A549 (cell line): ENCODE measurements around the gene DYNC2H1. TPM values are rescaled to one million over a fixed set of nuclear protein-coding genes. Genes with fewer than 3 reads are reported as not detected.

Experiments used
- ATAC-seq, 2 experiments: fragments of 200-7000 bp in 1 of 2; fragments of >200 bp in 1 of 2; cut with Nextera tagmentation in 1 of 2; cut with Tn5 transposase in 1 of 2; 3 replicates each; pipeline versions ENCODE4 v1.8.0 to v1.9.1; 2018 to 2020; ENCODE audit warnings: mild to moderate bottlenecking in 1 of 2, moderate library complexity in 1 of 2
- CTCF ChIA-PET: fragments of 300-600 bp; sonication (Branson Sonifier 250); formaldehyde crosslinking; extraction: SDS; loops from one replicate; lab custom pipeline; 2021; ENCODE audit warnings: antibody characterized with exemption, inconsistent platforms; lab: Yijun Ruan, JAX
- POLR2A ChIA-PET: fragments of 350-600 bp; formaldehyde crosslinking; extraction: SDS; loops from one replicate; lab custom pipeline; 2021; ENCODE audit warnings: antibody characterized with exemption, inconsistent platforms; lab: Yijun Ruan, JAX
- DNase-seq, 2 experiments: peaks; one replicate each; pipeline versions ENCODE4 v3.0.0 to v3.0.0-alpha.2; 2011 to 2016; ENCODE audit warnings: low read depth in 1 of 2, low spot score in 1 of 2
- FAIRE-seq: peaks from 2 replicates; lab custom pipeline; 2011; peaks lifted over from hg19 to GRCh38; lab: Jason Lieb, UNC
- H3K27ac ChIP-seq, 2 experiments: fragments of >200 bp; sonication (Bioruptor Twin); formaldehyde crosslinking; 3 replicates each; pipeline ENCODE4 v1.5.1; 2016 to 2017
- H3K4me1 ChIP-seq: fragments of >200 bp; sonication (Bioruptor Twin); formaldehyde crosslinking; 3 replicates; pipeline ENCODE4 v1.6.1; 2016
- H3K4me2 ChIP-seq: fragments of >200 bp; sonication (Bioruptor Twin); formaldehyde crosslinking; 3 replicates; pipeline ENCODE4 v1.6.1; 2016
- H3K4me3 ChIP-seq: fragments of >200 bp; sonication (Bioruptor Twin); formaldehyde crosslinking; 3 replicates; pipeline ENCODE4 v1.5.1; 2016
- H3K9me3 ChIP-seq: fragments of >200 bp; sonication (Bioruptor Twin); formaldehyde crosslinking; 3 replicates; pipeline ENCODE4 v1.6.1; 2016
- CBX2 ChIP-seq: fragments of 200-600 bp; sonication (generic); IDR thresholded peaks from 2 replicates; pipeline ENCODE4 v1.6.1; 2016; ENCODE audit warnings: low read depth, mild to moderate bottlenecking, borderline replicate concordance
- ESRRA ChIP-seq: fragments of 150-350 bp; IDR thresholded peaks from 2 replicates; pipeline ENCODE4 v1.6.1; 2014; ENCODE audit warnings: mild to moderate bottlenecking, low read length, borderline replicate concordance
- HDAC2 ChIP-seq: fragments of 200-600 bp; sonication (generic); IDR thresholded peaks from 2 replicates; pipeline ENCODE4 v1.6.1; 2016
- HOXA7 ChIP-seq: fragments of 250-450 bp; sonication (Bioruptor Pico); IDR thresholded peaks from 2 replicates; pipeline ENCODE4 v1.5.0; 2020; ENCODE audit warnings: mild to moderate bottlenecking, moderate library complexity
- HOXB5 ChIP-seq: fragments of 250-450 bp; sonication (Bioruptor Pico); IDR thresholded peaks from 2 replicates; pipeline ENCODE4 v1.5.0; 2020; ENCODE audit warnings: mild to moderate bottlenecking, moderate library complexity
- JUN ChIP-seq, 2 experiments: fragments of >200 bp; sonication (Bioruptor Twin); formaldehyde crosslinking; IDR thresholded peaks; 2 replicates in 1 of 2; 3 replicates in 1 of 2; pipeline ENCODE4 v1.6.1; 2016 to 2017
- KDM1A ChIP-seq: fragments of 200-600 bp; sonication (generic); IDR thresholded peaks from 2 replicates; pipeline ENCODE4 v1.6.1; 2016; ENCODE audit warnings: low read depth, mild to moderate bottlenecking
- MAZ ChIP-seq: fragments of 150-350 bp; IDR thresholded peaks from 2 replicates; pipeline ENCODE4 v1.6.1; 2014; ENCODE audit warnings: antibody characterized with exemption, low read depth, low read length, borderline replicate concordance
- NR3C1 ChIP-seq: fragments of >200 bp; sonication (Bioruptor Twin); formaldehyde crosslinking; IDR thresholded peaks from 3 replicates; pipeline ENCODE4 v1.6.1; 2017
- PHF8 ChIP-seq: fragments of 200-600 bp; sonication (generic); IDR thresholded peaks from 2 replicates; pipeline ENCODE4 v1.6.1; 2016; ENCODE audit warnings: low read depth, mild to moderate bottlenecking, antibody characterized with exemption, moderate library complexity, borderline replicate concordance
- RNF2 ChIP-seq: fragments of 200-600 bp; sonication (generic); IDR thresholded peaks from 2 replicates; pipeline ENCODE4 v1.6.1; 2016; ENCODE audit warnings: low read depth, mild to moderate bottlenecking, antibody characterized with exemption, moderate library complexity, borderline replicate concordance
- SREBF2 ChIP-seq: fragments of 450-650 bp; IDR thresholded peaks from 2 replicates; pipeline ENCODE4 v1.6.1; 2014; ENCODE audit warnings: mild to moderate bottlenecking, moderate library complexity
- TFCP2L1 ChIP-seq: fragments of 250-450 bp; sonication (Bioruptor Pico); IDR thresholded peaks from 2 replicates; pipeline ENCODE4 v1.5.0; 2021; ENCODE audit warnings: mild to moderate bottlenecking
- ZNF302 ChIP-seq: fragments of 250-450 bp; sonication (Bioruptor Pico); IDR thresholded peaks from 2 replicates; pipeline ENCODE4 v1.9.0; 2021; ENCODE audit warnings: inconsistent platforms, mild to moderate bottlenecking, moderate library complexity
- ZSCAN20 ChIP-seq: fragments of 250-450 bp; sonication (Bioruptor Pico); IDR thresholded peaks from 2 replicates; pipeline ENCODE4 v1.8.0; 2022; ENCODE audit warnings: mild to moderate bottlenecking, moderate library complexity
- WGBS: methylation state at CpG from one replicate; pipeline ENCODE4 v1.1.6; 2017; ENCODE audit errors: missing lambda C conversion rate; 5-methylcytosine and 5-hydroxymethylcytosine counted together
- polyA plus RNA-seq, 4 experiments: library from polyadenylated mRNA; depleted of rRNA in 3 of 4; stranded (reverse); fragments of >200 nt; fragmentation: RNase III in 1 of 4; extraction: RNeasy Plus Mini Kit Qiagen cat#74134 plus additional on column Dnase treatment in 1 of 4; gene quantifications; 2 replicates in 3 of 4; 3 replicates in 1 of 4; pipeline ENCODE4 v1.2.3, GENCODE V29; 2011 to 2017
- TF ChIP-seq, protein P1 (sequence below): fragments of 250-450 bp; sonication (Bioruptor Pico); IDR thresholded peaks from 2 replicates; pipeline ENCODE4 v1.5.0; 2020; ENCODE audit warnings: low read depth, mild to moderate bottlenecking, moderate library complexity
- TF ChIP-seq, protein P2 (sequence below): IDR thresholded peaks from 2 replicates; pipeline ENCODE4 v1.6.1; 2012; ENCODE audit warnings: low read depth, borderline replicate concordance
- TF ChIP-seq, protein P3 (sequence below): fragments of >200 bp; sonication (Bioruptor Twin); formaldehyde crosslinking; IDR thresholded peaks from 2 replicates; pipeline ENCODE4 v1.6.1; 2016
- TF ChIP-seq, protein P4 (sequence below): IDR thresholded peaks from 2 replicates; pipeline ENCODE4 v1.6.1; 2012
- TF ChIP-seq, protein P5 (sequence below): fragments of 200-600 bp; sonication (generic); IDR thresholded peaks from 2 replicates; pipeline ENCODE4 v1.6.1; 2016; ENCODE audit warnings: antibody characterized with exemption, mild to moderate bottlenecking, moderate library complexity

Gene DYNC2H1
- polyA plus RNA-seq, 2 of the 4 experiments (the other 2 are of a cell fraction), result 4.9 to 14.8 TPM

DNA sequence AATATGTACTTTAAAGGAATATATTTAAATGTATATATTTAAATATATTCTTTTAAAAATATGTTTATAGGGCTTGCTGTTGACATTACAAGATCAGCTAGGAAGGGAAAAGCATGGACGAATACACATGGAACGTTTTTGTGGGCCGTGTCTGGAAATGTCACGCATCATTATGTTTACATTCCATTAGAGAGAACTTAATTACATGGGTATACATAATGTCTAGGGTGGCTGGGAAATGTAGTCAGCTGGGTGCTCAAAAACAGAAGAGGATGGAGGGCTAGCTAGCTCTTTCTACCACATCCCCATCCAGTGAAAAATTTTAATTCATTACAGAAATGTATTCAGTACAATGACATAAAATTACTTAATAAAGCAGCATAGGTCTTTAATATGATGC is 371.2 kb downstream of the DYNC2H1 start:
- ATAC-seq (no peak), FAIRE-seq (no peak)
- CTCF ChIA-PET, result no interaction called here
- H3K4me2 ChIP-seq, result no peak overlapping the region
- TF ChIP-seq KDM1A, result no peak
- TF ChIP-seq SREBF2, result no peak
- TF ChIP-seq PHF8, result no peak
- no peak for TF ChIP-seq NR3C1
- TF ChIP-seq, protein P1, sequence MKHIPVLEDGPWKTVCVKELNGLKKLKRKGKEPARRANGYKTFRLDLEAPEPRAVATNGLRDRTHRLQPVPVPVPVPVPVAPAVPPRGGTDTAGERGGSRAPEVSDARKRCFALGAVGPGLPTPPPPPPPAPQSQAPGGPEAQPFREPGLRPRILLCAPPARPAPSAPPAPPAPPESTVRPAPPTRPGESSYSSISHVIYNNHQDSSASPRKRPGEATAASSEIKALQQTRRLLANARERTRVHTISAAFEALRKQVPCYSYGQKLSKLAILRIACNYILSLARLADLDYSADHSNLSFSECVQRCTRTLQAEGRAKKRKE (CRISPR knock-in tag), result no peak
- TF ChIP-seq HOXA7 (CRISPR knock-in tag), result no peak
- TF ChIP-seq, protein P2, sequence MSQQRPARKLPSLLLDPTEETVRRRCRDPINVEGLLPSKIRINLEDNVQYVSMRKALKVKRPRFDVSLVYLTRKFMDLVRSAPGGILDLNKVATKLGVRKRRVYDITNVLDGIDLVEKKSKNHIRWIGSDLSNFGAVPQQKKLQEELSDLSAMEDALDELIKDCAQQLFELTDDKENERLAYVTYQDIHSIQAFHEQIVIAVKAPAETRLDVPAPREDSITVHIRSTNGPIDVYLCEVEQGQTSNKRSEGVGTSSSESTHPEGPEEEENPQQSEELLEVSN, result no peak
- TF ChIP-seq MAZ, result no peak
- no peak for TF ChIP-seq ZNF302 (CRISPR knock-in tag)
- TF ChIP-seq, protein P3, sequence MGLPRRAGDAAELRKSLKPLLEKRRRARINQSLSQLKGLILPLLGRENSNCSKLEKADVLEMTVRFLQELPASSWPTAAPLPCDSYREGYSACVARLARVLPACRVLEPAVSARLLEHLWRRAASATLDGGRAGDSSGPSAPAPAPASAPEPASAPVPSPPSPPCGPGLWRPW, result no peak
- TF ChIP-seq HDAC2, result no peak
- TF ChIP-seq JUN (IDR thresholded peaks at IDR 0.05), result no peak
- TF ChIP-seq, all 56 proteins: peak for 0
- Histone ChIP-seq H3K9me3 (no peaks in the 10 kb centered on the region), H3K4me1 (no peaks in the 10 kb centered on the region), H3K4me3 (no peak overlapping the region), H3K27ac (no peak overlapping the region)
- POLR2A ChIA-PET, result no interaction called here
- DNase-seq, result no peak
- 90% methylated on average over 4 of the region's 4 CpGs for WGBS

DNA sequence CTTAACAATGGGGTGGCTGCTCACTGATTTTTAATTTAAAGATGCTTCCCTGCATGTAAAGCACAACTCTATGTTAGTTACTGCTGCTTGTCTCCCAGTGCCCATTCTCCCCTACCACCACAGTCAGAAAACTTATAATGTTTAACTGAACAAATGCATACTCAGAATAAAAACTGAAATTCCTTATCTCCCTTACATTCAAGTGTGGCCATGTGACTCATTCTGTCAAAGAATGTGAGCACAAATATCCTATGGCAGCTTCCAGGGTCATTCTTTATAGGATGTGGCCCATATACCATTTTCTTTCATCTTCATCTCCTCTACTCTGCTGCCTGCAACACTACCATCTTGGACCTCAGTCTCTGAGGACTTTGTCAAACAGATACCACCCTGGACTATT is 374.8 kb downstream of the DYNC2H1 start:
- CTCF ChIA-PET, result no interaction called here
- POLR2A ChIA-PET, result no interaction called here
- Histone ChIP-seq H3K4me3 (no peak overlapping the region), H3K27ac (no peak overlapping the region), H3K4me2 (no peak overlapping the region), H3K4me1 (no peaks in the 10 kb centered on the region), H3K9me3 (no peaks in the 10 kb centered on the region)
- DNase-seq (no peak), ATAC-seq (no peak), FAIRE-seq (no peak)
- TF ChIP-seq CBX2 (no peak), ESRRA (no peak), TFCP2L1 (CRISPR knock-in tag) (no peak), ZSCAN20 (CRISPR knock-in tag) (no peak), HOXB5 (no peak), RNF2 (no peak)
- TF ChIP-seq, protein P3, result no peak
- TF ChIP-seq, protein P4, sequence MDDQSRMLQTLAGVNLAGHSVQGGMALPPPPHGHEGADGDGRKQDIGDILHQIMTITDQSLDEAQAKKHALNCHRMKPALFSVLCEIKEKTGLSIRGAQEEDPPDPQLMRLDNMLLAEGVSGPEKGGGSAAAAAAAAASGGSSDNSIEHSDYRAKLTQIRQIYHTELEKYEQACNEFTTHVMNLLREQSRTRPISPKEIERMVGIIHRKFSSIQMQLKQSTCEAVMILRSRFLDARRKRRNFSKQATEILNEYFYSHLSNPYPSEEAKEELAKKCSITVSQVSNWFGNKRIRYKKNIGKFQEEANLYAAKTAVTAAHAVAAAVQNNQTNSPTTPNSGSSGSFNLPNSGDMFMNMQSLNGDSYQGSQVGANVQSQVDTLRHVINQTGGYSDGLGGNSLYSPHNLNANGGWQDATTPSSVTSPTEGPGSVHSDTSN, result no peak
- TF ChIP-seq, protein P5, sequence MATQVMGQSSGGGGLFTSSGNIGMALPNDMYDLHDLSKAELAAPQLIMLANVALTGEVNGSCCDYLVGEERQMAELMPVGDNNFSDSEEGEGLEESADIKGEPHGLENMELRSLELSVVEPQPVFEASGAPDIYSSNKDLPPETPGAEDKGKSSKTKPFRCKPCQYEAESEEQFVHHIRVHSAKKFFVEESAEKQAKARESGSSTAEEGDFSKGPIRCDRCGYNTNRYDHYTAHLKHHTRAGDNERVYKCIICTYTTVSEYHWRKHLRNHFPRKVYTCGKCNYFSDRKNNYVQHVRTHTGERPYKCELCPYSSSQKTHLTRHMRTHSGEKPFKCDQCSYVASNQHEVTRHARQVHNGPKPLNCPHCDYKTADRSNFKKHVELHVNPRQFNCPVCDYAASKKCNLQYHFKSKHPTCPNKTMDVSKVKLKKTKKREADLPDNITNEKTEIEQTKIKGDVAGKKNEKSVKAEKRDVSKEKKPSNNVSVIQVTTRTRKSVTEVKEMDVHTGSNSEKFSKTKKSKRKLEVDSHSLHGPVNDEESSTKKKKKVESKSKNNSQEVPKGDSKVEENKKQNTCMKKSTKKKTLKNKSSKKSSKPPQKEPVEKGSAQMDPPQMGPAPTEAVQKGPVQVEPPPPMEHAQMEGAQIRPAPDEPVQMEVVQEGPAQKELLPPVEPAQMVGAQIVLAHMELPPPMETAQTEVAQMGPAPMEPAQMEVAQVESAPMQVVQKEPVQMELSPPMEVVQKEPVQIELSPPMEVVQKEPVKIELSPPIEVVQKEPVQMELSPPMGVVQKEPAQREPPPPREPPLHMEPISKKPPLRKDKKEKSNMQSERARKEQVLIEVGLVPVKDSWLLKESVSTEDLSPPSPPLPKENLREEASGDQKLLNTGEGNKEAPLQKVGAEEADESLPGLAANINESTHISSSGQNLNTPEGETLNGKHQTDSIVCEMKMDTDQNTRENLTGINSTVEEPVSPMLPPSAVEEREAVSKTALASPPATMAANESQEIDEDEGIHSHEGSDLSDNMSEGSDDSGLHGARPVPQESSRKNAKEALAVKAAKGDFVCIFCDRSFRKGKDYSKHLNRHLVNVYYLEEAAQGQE, result no peak
